GM20000 (cell line): ENCODE measurements around the gene IL1RN.

Source experiments
- DNase-seq: peaks from one replicate; pipeline ENCODE4 v3.0.0; 2012; ENCODE audit warnings: low spot score
- TF ChIP-seq, protein P1 (sequence below): IDR thresholded peaks from 2 replicates; pipeline ENCODE4 v1.5.1; 2012; ENCODE audit warnings: mild to moderate bottlenecking, control low read depth; ENCODE audit errors: extremely low read depth, missing control alignments

Gene IL1RN

DNA sequence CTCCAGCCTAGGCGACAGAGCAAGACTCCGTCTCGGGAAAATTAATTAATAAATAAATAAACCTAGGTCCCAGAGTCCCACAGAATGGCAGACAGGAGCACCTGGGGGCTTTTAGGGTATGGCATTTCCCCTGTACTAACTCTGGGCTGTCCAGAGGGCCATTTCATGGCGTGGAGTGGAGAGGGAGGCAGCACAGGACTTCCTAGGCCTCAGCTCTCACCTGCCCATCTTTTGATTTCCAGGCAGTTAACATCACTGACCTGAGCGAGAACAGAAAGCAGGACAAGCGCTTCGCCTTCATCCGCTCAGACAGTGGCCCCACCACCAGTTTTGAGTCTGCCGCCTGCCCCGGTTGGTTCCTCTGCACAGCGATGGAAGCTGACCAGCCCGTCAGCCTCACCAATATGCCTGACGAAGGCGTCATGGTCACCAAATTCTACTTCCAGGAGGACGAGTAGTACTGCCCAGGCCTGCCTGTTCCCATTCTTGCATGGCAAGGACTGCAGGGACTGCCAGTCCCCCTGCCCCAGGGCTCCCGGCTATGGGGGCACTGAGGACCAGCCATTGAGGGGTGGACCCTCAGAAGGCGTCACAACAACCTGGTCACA lies 5.1 kb downstream of the IL1RN start:
- TF ChIP-seq, protein P1, sequence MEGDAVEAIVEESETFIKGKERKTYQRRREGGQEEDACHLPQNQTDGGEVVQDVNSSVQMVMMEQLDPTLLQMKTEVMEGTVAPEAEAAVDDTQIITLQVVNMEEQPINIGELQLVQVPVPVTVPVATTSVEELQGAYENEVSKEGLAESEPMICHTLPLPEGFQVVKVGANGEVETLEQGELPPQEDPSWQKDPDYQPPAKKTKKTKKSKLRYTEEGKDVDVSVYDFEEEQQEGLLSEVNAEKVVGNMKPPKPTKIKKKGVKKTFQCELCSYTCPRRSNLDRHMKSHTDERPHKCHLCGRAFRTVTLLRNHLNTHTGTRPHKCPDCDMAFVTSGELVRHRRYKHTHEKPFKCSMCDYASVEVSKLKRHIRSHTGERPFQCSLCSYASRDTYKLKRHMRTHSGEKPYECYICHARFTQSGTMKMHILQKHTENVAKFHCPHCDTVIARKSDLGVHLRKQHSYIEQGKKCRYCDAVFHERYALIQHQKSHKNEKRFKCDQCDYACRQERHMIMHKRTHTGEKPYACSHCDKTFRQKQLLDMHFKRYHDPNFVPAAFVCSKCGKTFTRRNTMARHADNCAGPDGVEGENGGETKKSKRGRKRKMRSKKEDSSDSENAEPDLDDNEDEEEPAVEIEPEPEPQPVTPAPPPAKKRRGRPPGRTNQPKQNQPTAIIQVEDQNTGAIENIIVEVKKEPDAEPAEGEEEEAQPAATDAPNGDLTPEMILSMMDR: no peak
- DNase-seq: no peak

DNA sequence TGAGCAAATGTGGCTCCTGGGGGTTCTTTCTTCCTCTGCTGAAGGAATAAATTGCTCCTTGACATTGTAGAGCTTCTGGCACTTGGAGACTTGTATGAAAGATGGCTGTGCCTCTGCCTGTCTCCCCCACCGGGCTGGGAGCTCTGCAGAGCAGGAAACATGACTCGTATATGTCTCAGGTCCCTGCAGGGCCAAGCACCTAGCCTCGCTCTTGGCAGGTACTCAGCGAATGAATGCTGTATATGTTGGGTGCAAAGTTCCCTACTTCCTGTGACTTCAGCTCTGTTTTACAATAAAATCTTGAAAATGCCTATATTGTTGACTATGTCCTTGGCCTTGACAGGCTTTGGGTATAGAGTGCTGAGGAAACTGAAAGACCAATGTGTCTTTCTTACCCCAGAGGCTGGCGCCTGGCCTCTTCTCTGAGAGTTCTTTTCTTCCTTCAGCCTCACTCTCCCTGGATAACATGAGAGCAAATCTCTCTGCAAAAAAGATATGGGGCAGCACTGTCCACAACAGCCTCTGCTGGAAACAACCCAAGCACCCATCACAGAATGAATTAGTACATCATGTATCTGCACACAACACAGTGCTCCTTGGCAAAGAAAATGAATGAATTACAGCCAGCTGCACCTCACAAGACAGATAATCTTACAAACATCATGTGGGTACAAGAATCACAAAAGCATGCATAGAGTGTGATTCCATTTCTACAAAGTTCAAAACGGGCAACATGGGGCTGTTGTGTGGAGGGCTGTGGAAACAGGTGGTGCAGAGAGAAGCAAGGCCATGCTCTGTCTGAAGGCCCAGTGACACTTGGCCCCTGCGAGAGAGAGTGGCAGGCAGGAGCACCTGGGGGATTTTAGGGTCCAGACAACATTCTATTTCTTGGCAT lies 6.6 kb downstream of the IL1RN start:
- TF ChIP-seq, protein P1: no peak
- DNase-seq: no peak

GRCh38 chr2:113134717-113135116 lies 7.3 kb downstream of the IL1RN start:
- no peak for DNase-seq
- TF ChIP-seq, protein P1: no peak

DNA sequence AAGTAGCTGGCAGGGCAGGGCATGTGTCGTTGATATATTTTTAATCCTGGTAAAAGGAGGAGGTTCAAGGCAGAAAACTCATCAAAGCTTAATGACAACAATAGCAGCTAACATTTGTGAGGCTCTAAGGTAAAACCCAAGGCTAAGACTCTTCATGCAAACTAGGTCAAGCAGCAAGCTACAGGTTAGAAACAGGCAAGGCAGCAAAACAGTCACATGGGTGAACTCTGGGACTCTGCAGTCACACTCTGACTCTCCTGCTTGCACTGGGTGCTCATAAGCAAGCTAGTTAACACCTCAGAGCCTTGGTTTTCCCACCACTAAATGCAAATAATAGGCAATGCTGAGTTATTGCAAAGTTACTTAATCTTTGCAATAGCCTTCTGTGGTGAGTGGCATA lies 7.9 kb downstream of the IL1RN start:
- TF ChIP-seq, protein P1: no peak
- DNase-seq: no peak

GRCh38 chr2:113136828-113137775 lies 9.7 kb downstream of the IL1RN start:
- TF ChIP-seq, protein P1: peak; percentile 29
- DNase-seq: peak; percentile 58

GRCh38 chr2:113137827-113138226 lies 10.4 kb downstream of the IL1RN start:
- TF ChIP-seq, protein P1: no peak
- DNase-seq: no peak
